22Rv1 (cell line): ENCODE measurements around the gene IFT25.

Experiments
- ZFX ChIP-seq: fragments of 450-650 bp; IDR thresholded peaks from 2 replicates; pipeline ENCODE4 v1.6.1; 2017; ENCODE audit warnings: antibody characterized with exemption, borderline replicate concordance
- TF ChIP-seq, protein P1 (sequence below): fragments of 450-650 bp; IDR thresholded peaks from 2 replicates; pipeline ENCODE4 v1.5.1; 2017; ENCODE audit warnings: mild to moderate bottlenecking

DNA sequence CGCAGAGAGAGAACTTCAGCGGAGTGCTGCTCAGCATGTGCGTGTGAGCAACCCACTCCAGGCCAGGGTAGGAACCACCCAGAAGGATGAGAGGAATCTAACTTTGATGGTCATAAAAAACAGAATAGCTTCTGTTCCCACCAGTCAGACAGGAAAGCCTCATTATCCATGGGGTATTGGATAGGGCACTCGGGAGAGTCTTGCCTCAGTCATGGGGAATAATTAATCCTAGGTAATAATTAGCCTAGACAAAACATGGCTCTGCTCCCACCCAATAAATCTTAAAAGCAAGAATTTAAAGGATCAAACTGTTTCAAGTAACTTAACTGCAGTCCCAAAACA is 37.2 kb upstream of the IFT25 start:
- TF ChIP-seq, protein P1, sequence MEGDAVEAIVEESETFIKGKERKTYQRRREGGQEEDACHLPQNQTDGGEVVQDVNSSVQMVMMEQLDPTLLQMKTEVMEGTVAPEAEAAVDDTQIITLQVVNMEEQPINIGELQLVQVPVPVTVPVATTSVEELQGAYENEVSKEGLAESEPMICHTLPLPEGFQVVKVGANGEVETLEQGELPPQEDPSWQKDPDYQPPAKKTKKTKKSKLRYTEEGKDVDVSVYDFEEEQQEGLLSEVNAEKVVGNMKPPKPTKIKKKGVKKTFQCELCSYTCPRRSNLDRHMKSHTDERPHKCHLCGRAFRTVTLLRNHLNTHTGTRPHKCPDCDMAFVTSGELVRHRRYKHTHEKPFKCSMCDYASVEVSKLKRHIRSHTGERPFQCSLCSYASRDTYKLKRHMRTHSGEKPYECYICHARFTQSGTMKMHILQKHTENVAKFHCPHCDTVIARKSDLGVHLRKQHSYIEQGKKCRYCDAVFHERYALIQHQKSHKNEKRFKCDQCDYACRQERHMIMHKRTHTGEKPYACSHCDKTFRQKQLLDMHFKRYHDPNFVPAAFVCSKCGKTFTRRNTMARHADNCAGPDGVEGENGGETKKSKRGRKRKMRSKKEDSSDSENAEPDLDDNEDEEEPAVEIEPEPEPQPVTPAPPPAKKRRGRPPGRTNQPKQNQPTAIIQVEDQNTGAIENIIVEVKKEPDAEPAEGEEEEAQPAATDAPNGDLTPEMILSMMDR: no peak
- no peak for TF ChIP-seq ZFX
